SU-DHL-6 (cell line): ENCODE measurements around the gene RNF144B.

Experiments used
- H2AFZ ChIP-seq: fragments of 200-600 bp; sonication (generic); 2 replicates; pipeline ENCODE4 v1.6.1; 2014; ENCODE audit warnings: low read depth, mild to moderate bottlenecking, moderate library complexity, mixed read lengths, antibody characterized with exemption, low read length; ENCODE audit not compliant: severe bottlenecking
- H3F3A ChIP-seq: fragments of 200-600 bp; shearing (Covaris generic); 2 replicates; pipeline ENCODE4 v1.6.0; 2016; ENCODE audit warnings: antibody characterized with exemption, mild to moderate bottlenecking; ENCODE audit not compliant: insufficient read depth
- H3K27ac ChIP-seq: fragments of 200-600 bp; sonication (generic); 2 replicates; pipeline ENCODE4 v1.5.1; 2016; ENCODE audit warnings: low read depth, mild to moderate bottlenecking, low read length, moderate library complexity, mixed read lengths
- H3K27me3 ChIP-seq: fragments of 200-600 bp; sonication (generic), shearing (Covaris generic); 2 replicates; pipeline ENCODE4 v1.6.0; 2014; ENCODE audit warnings: mild to moderate bottlenecking, low read length
- H3K36me3 ChIP-seq: fragments of 200-600 bp; sonication (generic); 2 replicates; pipeline ENCODE4 v1.6.1; 2014; ENCODE audit warnings: mild to moderate bottlenecking, low read length, mixed read lengths
- H3K4me2 ChIP-seq: fragments of 300-600, 200-600 bp; shearing (Covaris generic), sonication (generic); 2 replicates; pipeline ENCODE4 v1.6.0; 2014; ENCODE audit warnings: low read length, low read depth, mild to moderate bottlenecking; ENCODE audit not compliant: poor library complexity, severe bottlenecking
- H3K4me3 ChIP-seq: fragments of 200-600 bp; sonication (generic); 2 replicates; pipeline ENCODE4 v1.5.1; 2014; ENCODE audit warnings: antibody characterized with exemption, low read length, mild to moderate bottlenecking, mixed read lengths; ENCODE audit not compliant: insufficient read depth, poor library complexity, severe bottlenecking
- H3K79me2 ChIP-seq: fragments of 200-600 bp; sonication (generic); 2 replicates; pipeline ENCODE4 v1.6.1; 2014; ENCODE audit warnings: mild to moderate bottlenecking, low read length, moderate library complexity; ENCODE audit not compliant: insufficient read depth
- H3K9ac ChIP-seq: fragments of 200-600 bp; sonication (generic); 2 replicates; pipeline ENCODE4 v1.7.0; 2014; ENCODE audit warnings: mild to moderate bottlenecking, low read length
- H3K9me2 ChIP-seq: fragments of 200-600 bp; sonication (generic); replicated peaks from 2 replicates; pipeline ENCODE4 v1.6.1; 2014; ENCODE audit warnings: low read length; ENCODE audit not compliant: insufficient read depth
- H3K9me3 ChIP-seq: fragments of 200-600 bp; sonication (generic); 2 replicates; pipeline ENCODE4 v1.6.1; 2014; ENCODE audit warnings: low read length, mixed read lengths; ENCODE audit not compliant: insufficient read depth
- H4K20me1 ChIP-seq: fragments of 200-600 bp; sonication (generic); 2 replicates; pipeline ENCODE4 v1.6.1; 2014; ENCODE audit warnings: low read depth, mild to moderate bottlenecking, antibody characterized with exemption, low read length, moderate library complexity, mixed read lengths
- EZH2phosphoT487 ChIP-seq: fragments of 200-600 bp; sonication (generic), shearing (Covaris generic); conservative IDR thresholded peaks from 2 replicates; pipeline ENCODE4 v1.6.1; 2018; ENCODE audit warnings: mild to moderate bottlenecking, antibody characterized with exemption, low read length, moderate library complexity, mixed read lengths
- TF ChIP-seq, protein P1 (sequence below): fragments of 200-600 bp; sonication (generic); IDR thresholded peaks from one replicate; pipeline ENCODE4 v1.5.1; 2017; ENCODE audit warnings: antibody characterized with exemption, mild to moderate bottlenecking, low read length, moderate library complexity; ENCODE audit not compliant: insufficient read depth, poor library complexity, severe bottlenecking

The RNF144B gene

DNA sequence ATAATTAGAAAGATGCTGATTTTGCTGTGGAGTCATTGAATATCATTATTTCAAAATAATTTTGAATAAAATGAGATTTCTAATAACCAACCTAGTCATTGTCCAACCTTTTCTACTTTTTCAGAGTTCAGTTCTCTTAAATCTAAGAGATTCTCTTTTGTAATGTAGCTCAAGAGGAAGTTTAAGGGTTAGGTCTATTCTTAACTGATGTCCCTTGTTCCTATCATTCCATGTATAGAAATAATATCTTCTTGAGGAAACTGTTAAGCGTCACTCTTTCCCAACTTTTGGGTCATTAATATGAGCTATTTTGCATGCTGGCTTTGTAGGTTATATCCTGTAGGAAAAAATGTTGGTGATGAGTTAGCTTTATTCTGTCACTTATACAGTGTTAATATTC lies 27.0 kb downstream of the RNF144B start:
- TF ChIP-seq EZH2phosphoT487, result no peak
- TF ChIP-seq, protein P1, sequence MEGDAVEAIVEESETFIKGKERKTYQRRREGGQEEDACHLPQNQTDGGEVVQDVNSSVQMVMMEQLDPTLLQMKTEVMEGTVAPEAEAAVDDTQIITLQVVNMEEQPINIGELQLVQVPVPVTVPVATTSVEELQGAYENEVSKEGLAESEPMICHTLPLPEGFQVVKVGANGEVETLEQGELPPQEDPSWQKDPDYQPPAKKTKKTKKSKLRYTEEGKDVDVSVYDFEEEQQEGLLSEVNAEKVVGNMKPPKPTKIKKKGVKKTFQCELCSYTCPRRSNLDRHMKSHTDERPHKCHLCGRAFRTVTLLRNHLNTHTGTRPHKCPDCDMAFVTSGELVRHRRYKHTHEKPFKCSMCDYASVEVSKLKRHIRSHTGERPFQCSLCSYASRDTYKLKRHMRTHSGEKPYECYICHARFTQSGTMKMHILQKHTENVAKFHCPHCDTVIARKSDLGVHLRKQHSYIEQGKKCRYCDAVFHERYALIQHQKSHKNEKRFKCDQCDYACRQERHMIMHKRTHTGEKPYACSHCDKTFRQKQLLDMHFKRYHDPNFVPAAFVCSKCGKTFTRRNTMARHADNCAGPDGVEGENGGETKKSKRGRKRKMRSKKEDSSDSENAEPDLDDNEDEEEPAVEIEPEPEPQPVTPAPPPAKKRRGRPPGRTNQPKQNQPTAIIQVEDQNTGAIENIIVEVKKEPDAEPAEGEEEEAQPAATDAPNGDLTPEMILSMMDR, result no peak

GRCh38 chr6:18415207-18415606 lies 28.1 kb downstream of the RNF144B start:
- Histone ChIP-seq H2AFZ (no peak overlapping the region), H3K4me3 (no peak overlapping the region), H4K20me1 (0 out of 2 replicates have a peak, but pooled peaks cover 4% of the 10 kb centered on the region), H3K36me3 (peaks cover 8% of the 10 kb centered on the region; the same call in 1 of the 2 replicates), H3F3A (no peaks in the 10 kb centered on the region), H3K9me2 (no peaks in the 10 kb centered on the region), H3K27ac (no peak overlapping the region), H3K4me2 (no peak overlapping the region), H3K9me3 (no peaks in the 10 kb centered on the region), H3K79me2 (peaks cover 4% of the 10 kb centered on the region; the same call in 1 of the 2 replicates), H3K27me3 (no peaks in the 10 kb centered on the region), H3K9ac (no peak overlapping the region)
- TF ChIP-seq, protein P1, result no peak
- no peak for TF ChIP-seq EZH2phosphoT487

More for the DNA sequence above, 27.0 kb downstream of the RNF144B start:
- no peak overlapping the region for H3K9ac ChIP-seq
- no peak overlapping the region for H3K4me3 ChIP-seq
- H3K79me2 ChIP-seq, result peaks cover 4% of the 10 kb centered on the region; the same call in 1 of the 2 replicates
- 0 out of 2 replicates have a peak, but pooled peaks cover 4% of the 10 kb centered on the region for H4K20me1 ChIP-seq
- no peaks in the 10 kb centered on the region for H3K9me2 ChIP-seq
- no peak overlapping the region for H2AFZ ChIP-seq
- H3F3A ChIP-seq, result no peaks in the 10 kb centered on the region
- H3K27ac ChIP-seq, result no peak overlapping the region
- H3K9me3 ChIP-seq, result no peaks in the 10 kb centered on the region
- H3K4me2 ChIP-seq, result no peak overlapping the region
- H3K36me3 ChIP-seq, result peaks cover 8% of the 10 kb centered on the region; the same call in 1 of the 2 replicates
- no peaks in the 10 kb centered on the region for H3K27me3 ChIP-seq

DNA sequence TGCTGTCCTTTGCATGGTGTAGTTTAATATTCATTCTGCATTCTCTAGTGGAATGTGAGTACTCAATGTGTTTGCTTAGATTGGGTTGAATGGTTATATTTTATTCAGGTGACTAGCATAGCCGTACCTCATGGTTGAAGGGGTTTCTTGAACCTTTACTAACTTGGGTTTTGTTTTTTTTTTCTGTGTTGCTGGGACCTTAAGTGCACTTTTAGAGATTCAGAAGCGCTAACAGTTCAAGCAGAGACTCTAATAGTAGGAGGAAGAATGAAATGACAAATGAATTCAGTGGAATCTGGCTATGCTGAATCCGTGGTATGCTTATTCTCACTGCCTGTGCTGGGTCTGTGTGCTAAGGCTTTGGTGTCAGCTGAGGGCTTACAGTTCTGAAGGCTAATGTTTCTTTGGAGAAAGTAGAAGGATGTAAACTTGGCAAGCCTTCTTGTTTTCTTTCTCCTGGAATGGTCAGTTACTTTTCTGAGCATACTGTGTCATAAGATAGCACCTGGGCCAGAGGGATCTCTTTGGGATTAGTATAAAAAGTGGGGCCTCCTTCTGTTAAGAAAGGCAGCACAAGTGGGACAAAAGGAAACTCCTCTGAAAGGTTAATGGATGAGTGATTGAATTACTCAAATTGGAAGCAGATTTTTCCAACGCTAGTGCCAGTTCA lies 28.7 kb downstream of the RNF144B start:
- no peak overlapping the region for H3K9ac ChIP-seq
- H3K4me3 ChIP-seq, result no peak overlapping the region
- H3K36me3 ChIP-seq, result peaks cover 8% of the 10 kb centered on the region; the same call in 1 of the 2 replicates
- no peak overlapping the region for H3K4me2 ChIP-seq
- H3K27me3 ChIP-seq, result no peaks in the 10 kb centered on the region
- no peak overlapping the region for H3K27ac ChIP-seq
- H3K9me2 ChIP-seq, result no peaks in the 10 kb centered on the region
- H2AFZ ChIP-seq, result no peak overlapping the region
- no peaks in the 10 kb centered on the region for H3K9me3 ChIP-seq
- TF ChIP-seq, protein P1, result no peak
- TF ChIP-seq EZH2phosphoT487, result no peak
- H3K79me2 ChIP-seq, result peaks cover 4% of the 10 kb centered on the region; the same call in 1 of the 2 replicates
- H3F3A ChIP-seq, result no peaks in the 10 kb centered on the region
- 0 out of 2 replicates have a peak, but pooled peaks cover 4% of the 10 kb centered on the region for H4K20me1 ChIP-seq
